GM23248 (cell line): ENCODE data around the gene MAPK4. TPM values are rescaled to one million over a fixed set of nuclear protein-coding genes. Genes with fewer than 3 reads are reported as not detected.
"Not testable (repeated sequence)": the region's sequence is repeated elsewhere in the genome, so short reads cannot be mapped to it uniquely, and the experiment has no call there.

Source experiments
- DNase-seq: peaks from one replicate; pipeline ENCODE4 v3.0.0-alpha.2; 2015
- H2AFZ ChIP-seq: fragments of 200-600 bp; sonication (generic); 2 replicates; pipeline ENCODE4 v1.6.1; 2016; ENCODE audit warnings: antibody characterized with exemption
- H3F3A ChIP-seq: fragments of 200-600 bp; sonication (generic); 2 replicates; pipeline ENCODE4 v1.6.1; 2016; ENCODE audit warnings: mild to moderate bottlenecking, antibody characterized with exemption, mixed run types; ENCODE audit not compliant: insufficient read depth
- H3K27ac ChIP-seq: fragments of 200-600 bp; sonication (generic); 2 replicates; pipeline ENCODE4 v1.5.1; 2016; ENCODE audit warnings: mild to moderate bottlenecking
- H3K27me3 ChIP-seq: fragments of 200-600 bp; sonication (generic); replicated peaks from 2 replicates; pipeline ENCODE4 v1.6.1; 2016; ENCODE audit warnings: mild to moderate bottlenecking; ENCODE audit not compliant: insufficient read depth
- H3K36me3 ChIP-seq: fragments of 200-600 bp; sonication (generic); 2 replicates; pipeline ENCODE4 v1.6.1; 2016; ENCODE audit warnings: low read depth, mild to moderate bottlenecking
- H3K4me1 ChIP-seq: fragments of 200-600 bp; sonication (generic); 2 replicates; pipeline ENCODE4 v1.6.1; 2016; ENCODE audit warnings: mild to moderate bottlenecking; ENCODE audit not compliant: insufficient read depth
- H3K4me2 ChIP-seq: fragments of 200-600 bp; sonication (generic); one replicate; pipeline ENCODE4 v1.6.1; 2016; ENCODE audit warnings: mild to moderate bottlenecking; ENCODE audit not compliant: unreplicated experiment
- H3K4me3 ChIP-seq: fragments of 200-600 bp; sonication (generic); 2 replicates; pipeline ENCODE4 v1.5.1; 2016; ENCODE audit warnings: mild to moderate bottlenecking
- H3K79me2 ChIP-seq: fragments of 200-600 bp; sonication (generic); 2 replicates; pipeline ENCODE4 v1.6.1; 2016; ENCODE audit warnings: mild to moderate bottlenecking; ENCODE audit not compliant: insufficient read depth
- H3K9ac ChIP-seq: fragments of 200-600 bp; sonication (generic); 2 replicates; pipeline ENCODE4 v1.6.1; 2016; ENCODE audit warnings: mild to moderate bottlenecking
- H3K9me2 ChIP-seq: fragments of 200-600 bp; sonication (generic); 2 replicates; pipeline ENCODE4 v1.6.1; 2016; ENCODE audit warnings: mixed run types, mild to moderate bottlenecking, moderate library complexity; ENCODE audit not compliant: insufficient read depth
- H3K9me3 ChIP-seq: fragments of 200-600 bp; sonication (generic); one replicate; pipeline ENCODE4 v1.6.1; 2017; ENCODE audit warnings: low read depth
- H4K20me1 ChIP-seq: fragments of 200-600 bp; sonication (generic); 2 replicates; pipeline ENCODE4 v1.6.0; 2016; ENCODE audit not compliant: insufficient read depth
- EZH2 ChIP-seq: fragments of 200-600 bp; sonication (generic); IDR thresholded peaks from 2 replicates; pipeline ENCODE4 v1.6.1; 2018; ENCODE audit warnings: antibody characterized with exemption, mild to moderate bottlenecking; ENCODE audit not compliant: insufficient read depth, poor library complexity, severe bottlenecking
- EZH2phosphoT487 ChIP-seq: fragments of 200-600 bp; sonication (generic); IDR thresholded peaks from 2 replicates; pipeline ENCODE4 v1.6.1; 2018; ENCODE audit warnings: antibody characterized with exemption, moderate library complexity, mild to moderate bottlenecking, low read depth; ENCODE audit not compliant: insufficient read depth
- WGBS, 2 experiments: methylation state at CpG; one replicate each; pipeline ENCODE4 v1.1.6; 2015 to 2017; ENCODE audit warnings: low lambda C conversion rate in 2 of 2, low coverage in 1 of 2; ENCODE audit errors: missing lambda C conversion rate in 2 of 2; 5-methylcytosine and 5-hydroxymethylcytosine counted together
- in situ Hi-C: fragments of 300-500 bp; cut with MboI; formaldehyde crosslinking; loops from 2 replicates; pipeline ENCODE4 v1.15.0; 2020
- polyA plus RNA-seq: library from polyadenylated mRNA; unstranded; fragments of >200 nt; fragmentation: Nextera tagmentation; extraction: Ambion mirVana; gene quantifications from 2 replicates; pipeline ENCODE4 v1.2.1, GENCODE V29; 2016
- total RNA-seq: library from RNA; depleted of rRNA; stranded (reverse); fragments of >200 nt; shearing (Covaris generic); gene quantifications from 2 replicates; pipeline ENCODE4 v1.2.3, GENCODE V29; 2014; rRNA removed

Gene MAPK4
- total RNA-seq (0.22 TPM in 1 of 2 replicates, not detected in the other), polyA plus RNA-seq (not detected in 2 replicates)

DNA sequence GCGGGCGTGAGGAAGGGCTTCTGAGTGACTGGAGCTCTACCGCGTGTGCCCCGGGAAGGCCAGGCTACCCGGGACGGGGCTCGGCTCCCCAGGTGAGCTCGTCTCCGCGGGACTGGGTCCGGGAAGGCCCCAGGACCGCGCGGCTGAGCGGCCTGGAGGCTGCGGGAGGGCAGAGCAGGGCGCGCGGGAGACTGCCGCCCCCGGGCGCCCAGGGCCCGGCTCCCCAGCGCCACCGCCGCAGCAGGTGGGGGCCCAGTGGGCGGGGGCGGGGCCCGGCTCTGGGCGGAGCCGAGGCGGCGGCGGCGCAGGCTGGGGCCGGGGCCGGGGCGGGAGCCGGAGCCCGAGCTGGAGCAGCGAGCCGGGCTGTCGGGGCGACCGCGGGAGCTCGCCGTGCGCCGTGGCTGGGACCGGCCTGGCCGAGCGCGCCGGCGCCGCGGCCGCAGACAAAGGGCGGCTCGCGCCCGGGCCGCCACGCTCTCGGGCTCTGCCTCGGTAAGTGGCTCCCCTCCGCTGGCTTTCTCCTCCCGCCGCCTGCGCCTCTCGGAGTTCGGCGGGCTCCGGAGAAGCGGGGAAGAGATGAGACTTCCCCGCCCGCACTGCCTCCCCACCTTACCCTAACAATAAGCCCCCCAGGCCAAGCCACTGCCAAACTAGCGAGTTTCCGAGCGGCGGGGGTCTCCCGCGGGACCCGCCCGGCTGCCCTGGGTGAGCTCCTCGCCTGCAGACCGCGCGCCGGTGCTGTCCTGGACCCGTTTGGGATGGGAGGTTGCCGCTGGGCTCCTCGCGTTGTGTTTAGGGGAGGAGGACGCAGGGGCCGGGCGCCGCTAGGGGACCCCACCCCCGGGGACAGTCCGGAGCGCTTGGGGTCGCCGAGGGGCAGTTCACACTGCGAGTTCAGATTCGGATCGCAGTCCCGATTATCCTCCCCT is at the start of gene MAPK4:
Gene MAPK4, plus strand, starts transcription at position 336 of the 929 bp plus-strand sequence. CDS start 103,872 bp downstream, outside the sequence.
- WGBS, 2 experiments: 1 to 2% methylated on average over 59 to 63 of the region's 109 CpGs
- Histone ChIP-seq H2AFZ (peak within 1 kb of the TSS; percentile 47), H3K4me2 (no peak within 1 kb of the TSS), H3F3A (no peaks in the 10 kb centered on the region), H3K9ac (no peak within 1 kb of the TSS), H3K36me3 (no peaks in the 10 kb centered on the region), H4K20me1 (no peaks in the 10 kb centered on the region), H3K27me3 (peaks cover 44% of the 10 kb centered on the region), H3K9me3 (no peaks in the 10 kb centered on the region), H3K27ac (no peak within 1 kb of the TSS), H3K4me3 (peak within 1 kb of the TSS; percentile 57), H3K4me1 (no peaks in the 10 kb centered on the region), H3K79me2 (no peaks in the 10 kb centered on the region), H3K9me2 (no peaks in the 10 kb centered on the region)
- peak; percentile 41 for DNase-seq
- in situ Hi-C loops: no loop called here
- TF ChIP-seq EZH2phosphoT487 (no peak), EZH2 (no peak)

- H3K36me3 ChIP-seq, H3K4me1 ChIP-seq, H3K9ac ChIP-seq, H4K20me1 ChIP-seq, H3K4me3 ChIP-seq, H3K27me3 ChIP-seq, H3K27ac ChIP-seq, H3K9me3 ChIP-seq, H3K79me2 ChIP-seq, H3F3A ChIP-seq, in situ Hi-C loops, H3K4me2 ChIP-seq, DNase-seq, H3K9me2 ChIP-seq, H2AFZ ChIP-seq: not testable (repeated sequence)
- WGBS, 2 experiments: 35 to 40% methylated on average over 5 of the region's 5 CpGs
These were observed 42.6 kb upstream of the MAPK4 start for GRCh38 chr18:50517277-50517676.

DNA sequence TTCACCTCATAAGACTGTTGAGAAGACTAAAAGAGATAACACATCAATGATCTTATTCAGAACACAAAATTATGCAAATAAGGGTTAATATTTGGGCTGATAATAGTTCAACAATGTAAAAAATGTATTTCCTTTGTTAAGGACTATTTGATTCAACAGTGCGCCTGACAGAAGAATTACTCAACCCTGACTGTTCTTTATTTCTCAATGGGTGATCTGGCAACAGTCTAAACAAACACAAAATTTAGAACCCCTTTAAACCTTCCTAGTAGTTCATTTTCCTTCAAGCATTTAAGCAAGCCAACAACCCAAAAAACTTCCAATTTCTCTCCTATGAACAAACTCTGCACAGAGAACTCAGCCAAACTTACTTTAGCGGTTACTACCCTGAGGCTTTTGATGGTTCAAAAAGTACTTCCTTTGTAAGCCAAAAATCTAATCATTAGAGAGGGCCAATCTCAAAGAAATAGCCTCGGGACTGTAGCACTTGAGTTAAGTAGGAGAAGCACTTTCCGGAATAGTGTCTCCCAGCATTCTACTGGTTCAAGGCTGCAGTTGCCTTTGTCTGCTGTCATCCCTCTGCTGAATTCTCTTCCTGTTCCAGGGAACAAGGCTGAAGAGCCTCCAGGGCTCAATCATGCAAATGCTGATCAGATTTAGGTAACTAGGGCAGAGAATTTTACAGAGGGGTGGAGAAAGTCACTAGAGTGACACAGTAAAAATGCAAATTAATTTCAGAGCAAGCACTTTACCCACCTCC is 40.9 kb upstream of the MAPK4 start:
- Histone ChIP-seq H3K4me2 (no peak overlapping the region), H3K9me3 (no peaks in the 10 kb centered on the region), H2AFZ (no peak overlapping the region), H3K27me3 (no peaks in the 10 kb centered on the region), H3F3A (no peaks in the 10 kb centered on the region), H3K4me3 (no peak overlapping the region), H3K9ac (no peak overlapping the region), H3K4me1 (no peaks in the 10 kb centered on the region), H3K79me2 (no peaks in the 10 kb centered on the region), H3K27ac (no peak overlapping the region), H4K20me1 (no peaks in the 10 kb centered on the region), H3K36me3 (no peaks in the 10 kb centered on the region), H3K9me2 (no peaks in the 10 kb centered on the region)
- WGBS, 2 experiments: 47 to 57% methylated on average over 4 of the region's 4 CpGs
- peak; percentile 2 for DNase-seq
- in situ Hi-C loops: no loop called here
- TF ChIP-seq EZH2 (no peak), EZH2phosphoT487 (no peak)

DNA sequence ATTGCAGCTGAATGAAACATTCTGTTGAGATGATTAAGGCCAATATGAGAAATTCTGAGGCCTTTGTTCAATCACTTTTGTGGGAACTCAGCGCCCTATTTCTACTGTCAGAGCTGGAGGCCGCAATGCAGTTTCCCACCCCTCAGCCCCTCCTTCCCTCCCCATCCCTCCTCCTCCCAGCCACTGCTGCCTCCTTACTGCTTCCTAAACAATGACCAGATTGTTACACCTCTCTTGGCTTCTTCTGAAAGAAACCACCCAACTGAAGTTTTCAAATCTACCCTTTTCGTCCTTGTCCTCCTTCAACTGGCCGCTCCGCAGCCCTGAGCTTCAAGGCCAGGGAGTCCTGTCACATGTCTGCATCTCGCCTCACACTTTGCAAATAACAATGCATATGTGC is 36.7 kb upstream of the MAPK4 start:
- no peaks in the 10 kb centered on the region for H3K4me1 ChIP-seq
- 42 to 47% methylated on average over 6 of the region's 6 CpGs for WGBS, 2 experiments
- no peaks in the 10 kb centered on the region for H3K9me2 ChIP-seq
- no peaks in the 10 kb centered on the region for H3K36me3 ChIP-seq
- H3K79me2 ChIP-seq: no peaks in the 10 kb centered on the region
- no peak overlapping the region for H3K4me2 ChIP-seq
- in situ Hi-C loops: no loop called here
- no peaks in the 10 kb centered on the region for H3K27me3 ChIP-seq
- no peak overlapping the region for H3K27ac ChIP-seq
- DNase-seq: no peak
- H3K9me3 ChIP-seq: no peaks in the 10 kb centered on the region
- TF ChIP-seq EZH2phosphoT487 (no peak), EZH2 (no peak)
- H3K4me3 ChIP-seq: no peak overlapping the region
- no peak overlapping the region for H3K9ac ChIP-seq
- H2AFZ ChIP-seq: no peak overlapping the region
- no peaks in the 10 kb centered on the region for H3F3A ChIP-seq
- H4K20me1 ChIP-seq: no peaks in the 10 kb centered on the region
